ENCODE data around the gene ISY1.

The ISY1 gene

GRCh38 chr3:129085165-129085715 is 75.6 kb downstream of the ISY1 start:
- no peak for DNase-seq

- no peak for DNase-seq
Observed at GRCh38 chr3:129084501-129084900, 76.4 kb downstream of the ISY1 start.

- no peak for DNase-seq
Observed at GRCh38 chr3:129082026-129082425, 78.8 kb downstream of the ISY1 start.

GRCh38 chr3:129081503-129081902 is 79.4 kb downstream of the ISY1 start:
- no peak for DNase-seq

- no peak for DNase-seq
Observed at GRCh38 chr3:129078510-129078909, 82.4 kb downstream of the ISY1 start.

All from CD4-positive, alpha-beta T cell treated with Interferon gamma for 1 hour (primary cell).